Epithelial cell of prostate (primary cell): ENCODE measurements around the gene EIF4G3.
A peak's percentile ranks its signal among the peaks of the same experiment; 100 is the strongest.
"Not testable (repeated sequence)": the region's sequence is repeated elsewhere in the genome, so short reads cannot be mapped to it uniquely, and the experiment has no call there.

Experiments
- DNase-seq: peaks from one replicate; pipeline ENCODE4 v3.0.0-alpha.2; 2011; ENCODE audit warnings: low read depth, low spot score
- H3K27ac ChIP-seq: fragments of 450-650 bp; 2 replicates; pipeline ENCODE4 v1.5.1; 2017; ENCODE audit warnings: mild to moderate bottlenecking

The EIF4G3 gene

GRCh38 chr1:21045351-21045750, 131.3 kb downstream of the EIF4G3 start:
- no peak overlapping the region for H3K27ac ChIP-seq
- no peak for DNase-seq

- DNase-seq: no peak
- no peak overlapping the region for H3K27ac ChIP-seq
These were observed 133.6 kb downstream of the EIF4G3 start for GRCh38 chr1:21042929-21043605.

- no peak overlapping the region for H3K27ac ChIP-seq
- no peak for DNase-seq
These were observed 135.2 kb downstream of the EIF4G3 start for GRCh38 chr1:21041541-21041940.

GRCh38 chr1:21037091-21037490, 139.6 kb downstream of the EIF4G3 start:
- no peak for DNase-seq
- H3K27ac ChIP-seq: no peak overlapping the region

- no peak for DNase-seq
- H3K27ac ChIP-seq: no peak overlapping the region
These were observed 140.9 kb downstream of the EIF4G3 start for GRCh38 chr1:21035794-21036193.

GRCh38 chr1:21034725-21035628, 141.7 kb downstream of the EIF4G3 start:
- DNase-seq: no peak
- no peak overlapping the region for H3K27ac ChIP-seq

GRCh38 chr1:21032741-21033140, 144.0 kb downstream of the EIF4G3 start:
- H3K27ac ChIP-seq: no peak overlapping the region
- no peak for DNase-seq

- no peak overlapping the region for H3K27ac ChIP-seq
- no peak for DNase-seq
These were observed 146.5 kb downstream of the EIF4G3 start for GRCh38 chr1:21030181-21030580.

- no peak for DNase-seq
- H3K27ac ChIP-seq: no peak overlapping the region
These were observed 148.1 kb downstream of the EIF4G3 start for GRCh38 chr1:21028520-21029145.

- no peak overlapping the region for H3K27ac ChIP-seq
- no peak for DNase-seq
These were observed 148.9 kb downstream of the EIF4G3 start for GRCh38 chr1:21027805-21028204.

GRCh38 chr1:21024918-21025317, 151.8 kb downstream of the EIF4G3 start:
- H3K27ac ChIP-seq: no peak overlapping the region
- no peak for DNase-seq

GRCh38 chr1:21024136-21024896, 152.4 kb downstream of the EIF4G3 start:
- DNase-seq, H3K27ac ChIP-seq: not testable (repeated sequence)

GRCh38 chr1:21022279-21023040, 154.2 kb downstream of the EIF4G3 start:
- DNase-seq: peak; percentile 92
- peak overlapping the region; percentile 86 for H3K27ac ChIP-seq

- H3K27ac ChIP-seq: peak overlapping the region; percentile 86
- no peak for DNase-seq
These were observed 155.4 kb downstream of the EIF4G3 start for GRCh38 chr1:21021311-21021710.

- DNase-seq: no peak
- H3K27ac ChIP-seq: no peak overlapping the region
These were observed 156.5 kb downstream of the EIF4G3 start for GRCh38 chr1:21020151-21020550.

GRCh38 chr1:21018673-21019072, 158.0 kb downstream of the EIF4G3 start:
- no peak for DNase-seq
- H3K27ac ChIP-seq: no peak overlapping the region

- no peak overlapping the region for H3K27ac ChIP-seq
- DNase-seq: no peak
These were observed 163.2 kb downstream of the EIF4G3 start for GRCh38 chr1:21013510-21013909.

- no peak for DNase-seq
- H3K27ac ChIP-seq: no peak overlapping the region
These were observed 163.8 kb downstream of the EIF4G3 start for GRCh38 chr1:21012937-21013336.

- no peak for DNase-seq
- no peak overlapping the region for H3K27ac ChIP-seq
These were observed 168.8 kb downstream of the EIF4G3 start for GRCh38 chr1:21007876-21008275.
